Gastroesophageal sphincter (tissue), 3 donors: ENCODE measurements around the gene CRYL1.

Experiments
- CTCF ChIP-seq, 4 experiments: fragments of 200-600 bp in 2 of 4; fragments of 450-650 bp in 2 of 4; sonication (generic) in 1 of 4; IDR thresholded peaks; one replicate each; pipeline ENCODE4 v1.5.1; 2017 to 2019; ENCODE audit warnings: antibody characterized with exemption in 4 of 4, mild to moderate bottlenecking in 2 of 4, moderate library complexity in 2 of 4
- POLR2A ChIP-seq, 2 donors: fragments of 450-650 bp; IDR thresholded peaks; one replicate each; pipeline ENCODE4 v1.6.1; 2017; ENCODE audit warnings: antibody characterized with exemption in 2 of 2, mild to moderate bottlenecking in 2 of 2, moderate library complexity in 1 of 2

- TF ChIP-seq POLR2A (IDR thresholded peaks at IDR 0.05), result no peak
- no peak for TF ChIP-seq CTCF (IDR thresholded peaks at IDR 0.05)
Measured at GRCh38 chr13:20401531-20401930, 124.1 kb downstream of the CRYL1 start.
